Measurements from ENCODE around the gene TSHR. TPM values are rescaled to one million over a fixed set of nuclear protein-coding genes. Genes with fewer than 3 reads are reported as not detected.

The TSHR gene
- total RNA-seq, 1 experiment from 2014 or later, result not detected

- Mint-ChIP-seq H3K27me3 (ENCODE audit: low read depth) (no peaks in the 10 kb centered on the region), H3K9me3 (no peaks in the 10 kb centered on the region), H3K36me3 (no peaks in the 10 kb centered on the region), H3K27ac (no peak overlapping the region), H3K4me1 (no peaks in the 10 kb centered on the region), H3K4me3 (no peak overlapping the region)
- POLR2A ChIA-PET, result no interaction called here
- DNase-seq (ENCODE audit: low spot score), result no peak
- TF ChIP-seq IRF1 (CRISPR knock-in tag; IDR thresholded peaks at IDR 0.05) (no peak), FOXP4 (CRISPR knock-in tag; IDR thresholded peaks at IDR 0.05) (no peak), KAT7 (CRISPR knock-in tag; IDR thresholded peaks at IDR 0.05; ENCODE audit: borderline replicate concordance) (no peak), GABPB1 (CRISPR knock-in tag; IDR thresholded peaks at IDR 0.05) (no peak), FOXP1 (CRISPR knock-in tag; IDR thresholded peaks at IDR 0.05; ENCODE audit: borderline replicate concordance) (no peak), AFF4 (CRISPR knock-in tag; IDR thresholded peaks at IDR 0.05; ENCODE audit: borderline replicate concordance) (no peak), ZBTB43 (CRISPR knock-in tag; IDR thresholded peaks at IDR 0.05) (no peak), MYBL2 (CRISPR knock-in tag; IDR thresholded peaks at IDR 0.05) (no peak), MLX (CRISPR knock-in tag; IDR thresholded peaks at IDR 0.05) (no peak), CBFB (CRISPR knock-in tag; IDR thresholded peaks at IDR 0.05; ENCODE audit: low read depth) (no peak), ZNF232 (CRISPR knock-in tag; IDR thresholded peaks at IDR 0.05) (no peak), TP53 (CRISPR knock-in tag; IDR thresholded peaks at IDR 0.05) (no peak), FOXJ3 (CRISPR knock-in tag; IDR thresholded peaks at IDR 0.05; ENCODE audit: borderline replicate concordance) (no peak), GTF2I (CRISPR knock-in tag; conservative IDR thresholded peaks at IDR 0.05) (no peak), ATF6 (CRISPR knock-in tag; IDR thresholded peaks at IDR 0.05) (no peak), NR2C2 (CRISPR knock-in tag; IDR thresholded peaks at IDR 0.05) (no peak), ZSCAN18 (CRISPR knock-in tag; IDR thresholded peaks at IDR 0.05) (no peak), NR1H2 (CRISPR knock-in tag; IDR thresholded peaks at IDR 0.05) (no peak)
- no peak for ATAC-seq
- CTCF ChIA-PET, result no interaction called here
These were observed 26.3 kb downstream of the TSHR start for GRCh38 chr14:80981673-80982072.
